ENCODE data around the gene BDH2. TPM values are rescaled to one million over a fixed set of nuclear protein-coding genes. Genes with fewer than 3 reads are reported as not detected.

Gene BDH2
- total and polyA plus RNA-seq, 2 donors (not counting 1 experiment from before 2014, with no cell fraction given) = 67.2 to 70.5 TPM

GRCh38 chr4:103029300-103029699 is 70.3 kb downstream of the BDH2 start:
- H3K4me2 ChIP-seq (ENCODE audit: extremely low read depth, insufficient read depth, low read length) = no peak overlapping the region
- no peaks in the 10 kb centered on the region for H3K79me2 ChIP-seq (ENCODE audit: control insufficient read depth, insufficient read depth, low read length)
- H3K36me3 ChIP-seq (ENCODE audit: control insufficient read depth, insufficient read depth, low read length) = no peaks in the 10 kb centered on the region
- DNase-seq (ENCODE audit: low read depth in 2 of 2) = no peak
- H3K9me3 ChIP-seq (ENCODE audit: control insufficient read depth, insufficient read depth, low read depth, low read length) = no peaks in the 10 kb centered on the region
- TF ChIP-seq CTCF (conservative IDR thresholded peaks at IDR 0.05 in 1 of 2, IDR thresholded peaks at IDR 0.05 in 1 of 2; ENCODE audit: low read depth in 1 of 2, low read length in 2 of 2) (no peak), EZH2 (IDR thresholded peaks at IDR 0.05; ENCODE audit: low read length, missing control alignments) (no peak)
- H3K9ac ChIP-seq (ENCODE audit: insufficient read depth, low read length) = no peak overlapping the region
- H4K20me1 ChIP-seq (ENCODE audit: control insufficient read depth, extremely low read depth, insufficient read depth, low read length) = no peaks in the 10 kb centered on the region
- H3K27me3 ChIP-seq (ENCODE audit: control insufficient read depth, insufficient read depth, low read length) = no peaks in the 10 kb centered on the region
- H3K4me3 ChIP-seq (replicated peaks in 1 of 4; ENCODE audit: control extremely low read depth in 1 of 4, insufficient read depth in 1 of 4, low read depth in 3 of 4, low read length in 4 of 4) = no peak overlapping the region
- no peaks in the 10 kb centered on the region for H3K4me1 ChIP-seq (ENCODE audit: control insufficient read depth, extremely low read depth, insufficient read depth, low read length)
- no peak overlapping the region for H3K27ac ChIP-seq (ENCODE audit: insufficient read depth, low read length)
- no peak overlapping the region for H2AFZ ChIP-seq (ENCODE audit: low read length)

Other genes starting within 250 kb of the BDH2 start
- 30.3 and 46.2 TPM in 2 replicates for gene CISD2, start 230.8 kb downstream of the BDH2 start, total RNA-seq
- 30.8 and 35.1 TPM in 2 replicates for gene CISD2, start 230.8 kb downstream of the BDH2 start, polyA plus RNA-seq
- gene SLC9B1, start 80.1 kb downstream of the BDH2 start, total RNA-seq = 1.8 and 2.0 TPM in 2 replicates
- gene SLC9B1, start 80.1 kb downstream of the BDH2 start, polyA plus RNA-seq = 0.46 and 1.1 TPM in 2 replicates
- gene SLC9B2, start 23.1 kb downstream of the BDH2 start, total RNA-seq = 16.9 and 17.5 TPM in 2 replicates
- gene SLC9B2, start 23.1 kb downstream of the BDH2 start, polyA plus RNA-seq = 12.9 and 14.8 TPM in 2 replicates
- gene CENPE, start 98.5 kb upstream of the BDH2 start, total RNA-seq = 1.5 and 8.6 TPM in 2 replicates
- 4.1 and 10.1 TPM in 2 replicates for gene CENPE, start 98.5 kb upstream of the BDH2 start, polyA plus RNA-seq